Common myeloid progenitor, CD34-positive (primary cell): Measurements from ENCODE around the gene DEFB121.
"Not testable (repeated sequence)": the region's sequence is repeated elsewhere in the genome, so short reads cannot be mapped to it uniquely, and the experiment has no call there.

Source experiments
- CTCF ChIA-PET: fragments of 350-600 bp; sonication (Branson Sonifier 250); formaldehyde crosslinking; loops from one replicate; lab custom pipeline; 2021; ENCODE audit warnings: antibody characterized with exemption; lab: Charles Lee
- POLR2A ChIA-PET: fragments of 350-600 bp; sonication (Branson Sonifier 250); formaldehyde crosslinking; loops from one replicate; lab custom pipeline; 2021; ENCODE audit warnings: antibody characterized with exemption; lab: Charles Lee
- DNase-seq, 3 donors: peaks; one replicate each; pipeline versions ENCODE4 v3.0.0 to v3.0.0-alpha.2; 2013
- H3K27ac ChIP-seq, 2 experiments: 1 replicate in 1 of 2; 2 replicates in 1 of 2; pipeline ENCODE4 v1.7.0; 2013; ENCODE audit warnings: inconsistent platforms in 2 of 2, low read length in 2 of 2, mild to moderate bottlenecking in 2 of 2, low read depth in 1 of 2, moderate library complexity in 1 of 2; ENCODE audit not compliant: severe bottlenecking in 2 of 2, insufficient read depth in 1 of 2, poor library complexity in 1 of 2
- H3K27me3 ChIP-seq, 5 experiments: replicated peaks in 2 of 5; 1 replicate in 3 of 5; 2 replicates in 2 of 5; pipeline versions ENCODE4 v1.6.1 to v1.7.0; 2013; ENCODE audit warnings: low read length in 4 of 5, mild to moderate bottlenecking in 2 of 5, moderate library complexity in 2 of 5, inconsistent platforms in 1 of 5; ENCODE audit not compliant: insufficient read depth in 5 of 5, control insufficient read depth in 4 of 5
- H3K36me3 ChIP-seq, 4 experiments: 1 replicate in 2 of 4; 2 replicates in 2 of 4; pipeline versions ENCODE4 v1.6.1 to v1.7.0; 2013; ENCODE audit warnings: low read length in 3 of 4, control low read depth in 1 of 4, mild to moderate bottlenecking in 1 of 4; ENCODE audit not compliant: control insufficient read depth in 4 of 4, insufficient read depth in 4 of 4
- H3K4me1 ChIP-seq, 4 experiments: 1 replicate in 3 of 4; 2 replicates in 1 of 4; pipeline versions ENCODE4 v1.6.1 to v1.7.1; 2013; ENCODE audit warnings: low read length in 3 of 4, mild to moderate bottlenecking in 3 of 4, control low read depth in 1 of 4, inconsistent platforms in 1 of 4, moderate library complexity in 1 of 4; ENCODE audit not compliant: control insufficient read depth in 4 of 4, insufficient read depth in 4 of 4; ENCODE audit errors: control extremely low read depth in 1 of 4
- H3K4me3 ChIP-seq, 7 experiments: 1 replicate in 4 of 7; 2 replicates in 3 of 7; pipeline versions ENCODE4 v1.5.1 to v1.7.0; 2013; ENCODE audit warnings: mild to moderate bottlenecking in 7 of 7, low read length in 6 of 7, moderate library complexity in 6 of 7, inconsistent platforms in 2 of 7, low read depth in 2 of 7, control low read depth in 1 of 7; ENCODE audit not compliant: insufficient read depth in 4 of 7, control insufficient read depth in 1 of 7; ENCODE audit errors: extremely low read depth in 1 of 7
- H3K9me3 ChIP-seq, 5 experiments: 1 replicate in 4 of 5; 2 replicates in 1 of 5; pipeline versions ENCODE4 v1.6.1 to v1.7.1; 2013; ENCODE audit warnings: low read length in 4 of 5, mild to moderate bottlenecking in 2 of 5, inconsistent platforms in 1 of 5, low read depth in 1 of 5, moderate library complexity in 1 of 5; ENCODE audit not compliant: control insufficient read depth in 4 of 5, insufficient read depth in 2 of 5; ENCODE audit errors: control extremely low read depth in 1 of 5
- WGBS: methylation state at CpG from one replicate; pipeline ENCODE4 v1.1.5; 2013; ENCODE audit not compliant: insufficient coverage; 5-methylcytosine and 5-hydroxymethylcytosine counted together

DEFB121 gene

GRCh38 chr20:31364272-31364671 lies 41.7 kb downstream of the DEFB121 start:
- WGBS: 69% methylated on average over 5 of the region's 5 CpGs
- CTCF ChIA-PET, H3K27me3 ChIP-seq, H3K27ac ChIP-seq, DNase-seq, H3K4me1 ChIP-seq, H3K4me3 ChIP-seq, POLR2A ChIA-PET, H3K36me3 ChIP-seq, H3K9me3 ChIP-seq: not testable (repeated sequence)

GRCh38 chr20:31363295-31363694 lies 42.7 kb downstream of the DEFB121 start:
- Histone ChIP-seq H3K9me3 (no peaks in the 10 kb centered on the region), H3K27ac (no peak overlapping the region), H3K27me3 (no peaks in the 10 kb centered on the region), H3K36me3 (no peaks in the 10 kb centered on the region), H3K4me1 (no peaks in the 10 kb centered on the region), H3K4me3 (no peak overlapping the region)
- CTCF ChIA-PET: no interaction called here
- POLR2A ChIA-PET: no interaction called here
- DNase-seq: no peak
- no CpG with 5 or more reads among the region's 4 CpGs for WGBS

- no peak overlapping the region for H3K27ac ChIP-seq
- 57% methylated on average over 1 of the region's 1 CpG for WGBS
- CTCF ChIA-PET: no interaction called here
- no peaks in the 10 kb centered on the region for H3K4me1 ChIP-seq
- no peaks in the 10 kb centered on the region for H3K36me3 ChIP-seq
- POLR2A ChIA-PET: no interaction called here
- no peaks in the 10 kb centered on the region for H3K9me3 ChIP-seq
- H3K4me3 ChIP-seq: no peak overlapping the region
- no peaks in the 10 kb centered on the region for H3K27me3 ChIP-seq
- DNase-seq: no peak
Measured at GRCh38 chr20:31355981-31356380, 50.0 kb downstream of the DEFB121 start.
